Measurements from ENCODE around the gene SFRP4.

SFRP4 gene

GRCh38 chr7:37924491-37925041, 7.9 kb upstream of the SFRP4 start:
- DNase-seq (ENCODE audit: low read depth): no peak

DNA sequence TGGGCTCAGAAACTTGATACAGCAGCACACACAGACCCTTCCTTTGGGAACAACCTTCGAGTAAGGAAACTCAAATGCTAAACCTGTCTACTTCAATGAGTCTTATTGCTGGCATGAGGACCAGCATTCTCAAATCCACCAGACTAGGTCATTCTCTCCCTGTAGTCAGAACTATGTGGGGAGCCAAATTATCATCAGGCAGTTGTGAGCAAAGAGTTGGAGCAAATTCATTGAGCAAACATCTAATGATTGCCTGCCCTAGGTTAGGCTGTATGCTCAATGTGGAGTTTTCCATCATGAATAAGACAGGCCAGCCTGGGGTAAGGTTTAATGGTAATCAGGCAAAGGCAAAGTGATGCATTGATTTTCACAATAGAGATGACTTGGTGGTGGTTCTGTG, 7.4 kb upstream of the SFRP4 start:
- DNase-seq (ENCODE audit: low read depth): no peak

DNA sequence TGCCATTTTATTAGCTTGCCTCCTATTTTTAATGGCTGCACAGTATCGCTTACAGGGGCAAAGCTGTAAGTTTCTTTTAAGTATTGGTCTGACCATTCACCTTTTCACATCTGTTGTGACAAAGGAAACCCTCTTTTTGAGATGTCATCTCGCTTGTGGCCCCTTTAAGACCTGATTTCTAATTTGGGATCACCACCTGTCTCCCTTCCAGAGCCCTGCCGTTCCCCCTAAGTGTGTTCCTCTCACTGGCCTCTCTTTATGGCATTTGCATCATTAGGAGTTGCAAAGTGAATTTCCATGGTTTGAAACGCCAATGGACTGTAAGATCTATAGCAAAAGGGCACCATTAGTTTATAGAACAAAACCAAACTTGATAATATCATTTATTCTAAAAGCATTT, 5.3 kb upstream of the SFRP4 start:
- no peak for DNase-seq (ENCODE audit: low read depth)

DNA sequence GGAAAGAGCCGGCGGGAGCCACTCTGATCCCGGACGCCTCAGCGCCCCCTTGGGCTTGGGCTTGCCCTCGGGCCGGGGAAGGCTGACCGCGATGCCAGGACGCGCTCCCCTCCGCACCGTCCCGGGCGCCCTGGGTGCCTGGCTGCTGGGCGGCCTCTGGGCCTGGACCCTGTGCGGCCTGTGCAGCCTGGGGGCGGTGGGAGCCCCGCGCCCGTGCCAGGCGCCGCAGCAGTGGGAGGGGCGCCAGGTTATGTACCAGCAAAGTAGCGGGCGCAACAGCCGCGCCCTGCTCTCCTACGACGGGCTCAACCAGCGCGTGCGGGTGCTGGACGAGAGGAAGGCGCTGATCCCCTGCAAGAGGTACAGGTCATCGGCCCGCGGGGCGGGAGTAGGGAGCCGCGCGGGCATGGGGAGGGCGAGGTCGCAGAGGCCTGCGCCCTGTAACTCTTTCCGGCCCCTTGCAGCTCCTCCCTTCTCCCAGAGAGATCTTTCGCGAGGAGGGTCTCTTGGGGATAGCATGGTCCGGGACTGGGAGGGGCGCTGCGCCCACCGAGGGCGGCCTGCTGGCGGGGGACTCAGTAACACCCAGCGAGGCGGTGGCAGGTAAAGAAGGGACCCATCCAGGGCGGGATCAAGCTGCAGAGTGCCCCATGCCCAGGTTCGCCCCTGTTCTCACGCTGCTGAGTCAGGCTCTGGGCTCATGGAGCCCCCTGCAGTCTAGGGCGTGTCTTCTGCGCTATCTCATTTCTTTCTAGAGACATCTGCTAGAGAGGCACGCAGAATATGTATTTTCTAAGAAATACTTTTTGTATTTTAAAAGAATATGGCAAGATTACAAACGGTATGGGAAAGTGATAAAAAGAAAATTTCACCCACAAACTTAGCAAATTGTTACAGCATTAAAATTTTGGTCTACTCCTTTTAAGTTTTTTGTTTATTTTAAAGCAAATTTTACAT, 4.5 kb upstream of the SFRP4 start:
- DNase-seq (ENCODE audit: low read depth): no peak

- DNase-seq (ENCODE audit: low read depth): no peak
These were observed 3.8 kb upstream of the SFRP4 start, which contains the start of gene EPDR1 for GRCh38 chr7:37920305-37920848. Gene EPDR1, plus strand, starts transcription at chr7:37920640. Its CDS starts 300 bp downstream, at chr7:37920940.

DNA sequence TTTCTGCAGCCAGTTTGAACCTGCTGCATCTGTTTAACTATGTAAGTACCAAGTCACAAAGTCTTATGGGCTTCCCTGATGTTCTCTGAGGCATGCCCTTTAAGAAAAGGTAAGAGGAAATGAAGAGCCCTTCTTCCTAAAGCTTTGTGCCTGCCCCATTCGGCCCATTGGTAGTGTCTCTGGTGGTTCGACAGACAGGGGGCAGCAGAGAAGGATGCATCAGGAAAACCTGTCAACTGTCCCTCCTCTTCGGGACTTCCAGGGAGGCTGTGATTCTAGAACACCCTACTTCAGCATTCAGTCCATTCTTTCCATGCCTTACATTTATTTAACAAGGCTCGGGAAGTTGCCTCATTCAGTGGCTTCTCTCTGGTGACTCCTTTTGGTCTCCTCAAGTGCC, 1.9 kb upstream of the SFRP4 start:
- no peak for DNase-seq (ENCODE audit: low read depth)

DNA sequence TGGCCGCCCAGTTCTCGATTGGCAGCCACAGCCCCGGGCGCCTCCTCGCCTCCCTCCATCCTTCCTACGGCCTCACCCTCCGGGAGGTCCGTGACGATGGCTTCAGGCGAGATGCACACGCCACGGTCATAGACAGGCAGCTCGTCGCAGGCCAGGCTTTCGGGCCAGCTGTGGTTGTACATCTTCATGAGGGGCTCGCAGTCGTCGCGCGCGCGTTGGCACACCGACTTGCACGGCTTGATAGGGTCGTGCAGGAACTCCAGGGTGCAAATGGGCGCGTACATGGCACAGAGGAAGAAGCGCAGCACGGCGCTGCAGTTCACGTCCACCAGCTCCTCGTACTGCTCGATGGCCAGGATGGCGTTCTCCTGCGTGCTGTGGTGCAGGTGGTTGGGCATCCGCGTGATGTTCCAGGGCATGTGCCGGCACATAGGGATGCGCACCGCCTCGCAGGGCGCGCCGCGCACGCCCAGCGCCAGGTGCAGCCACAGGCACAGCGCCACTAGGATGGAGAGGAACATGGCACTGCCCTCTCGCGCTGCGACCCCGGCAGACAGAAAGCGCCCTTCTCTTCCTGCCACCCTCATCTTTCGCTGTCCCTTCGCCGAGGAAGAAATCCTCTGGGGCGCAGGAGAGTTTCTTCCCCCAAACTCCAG, 472 bp downstream of the SFRP4 start:
- no peak for DNase-seq (ENCODE audit: low read depth)

- no peak for DNase-seq (ENCODE audit: low read depth)
These were observed 1.2 kb downstream of the SFRP4 start for GRCh38 chr7:37915438-37915837.

- no peak for DNase-seq (ENCODE audit: low read depth)
These were observed 3.9 kb downstream of the SFRP4 start for GRCh38 chr7:37912756-37913155.

DNA sequence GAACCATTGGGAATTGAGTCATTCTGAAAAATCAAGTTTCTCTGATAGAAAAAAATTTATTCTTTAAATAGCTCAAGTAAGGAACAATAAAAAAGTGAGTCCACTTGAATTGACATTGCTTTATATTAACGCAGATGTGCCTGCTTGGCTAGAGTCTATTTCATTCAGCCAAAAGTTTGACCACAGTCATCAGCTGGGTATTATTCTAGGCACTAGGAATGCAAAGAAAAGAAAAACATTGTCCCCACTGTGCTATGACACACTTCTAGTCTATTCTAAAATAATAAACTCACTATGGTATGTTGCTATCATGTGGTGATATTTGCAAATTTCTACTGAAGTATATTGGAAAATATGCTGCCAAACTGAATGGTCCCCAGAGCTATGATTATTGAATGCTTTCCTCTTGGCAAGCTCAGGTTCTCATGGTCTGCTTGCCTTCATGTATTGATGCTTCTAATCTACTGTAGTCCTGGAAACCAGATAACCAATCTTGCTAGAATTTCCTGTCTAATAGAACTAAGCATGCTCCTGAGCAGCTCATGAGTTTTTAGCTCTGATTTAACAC, 8.3 kb downstream of the SFRP4 start:
- peak; percentile 80 for DNase-seq (ENCODE audit: low read depth)

GRCh38 chr7:37901890-37902524, 14.6 kb downstream of the SFRP4 start:
- peak; percentile 50 for DNase-seq (ENCODE audit: low read depth)

GRCh38 chr7:37901236-37901827, 15.3 kb downstream of the SFRP4 start:
- DNase-seq (ENCODE audit: low read depth): no peak

DNA sequence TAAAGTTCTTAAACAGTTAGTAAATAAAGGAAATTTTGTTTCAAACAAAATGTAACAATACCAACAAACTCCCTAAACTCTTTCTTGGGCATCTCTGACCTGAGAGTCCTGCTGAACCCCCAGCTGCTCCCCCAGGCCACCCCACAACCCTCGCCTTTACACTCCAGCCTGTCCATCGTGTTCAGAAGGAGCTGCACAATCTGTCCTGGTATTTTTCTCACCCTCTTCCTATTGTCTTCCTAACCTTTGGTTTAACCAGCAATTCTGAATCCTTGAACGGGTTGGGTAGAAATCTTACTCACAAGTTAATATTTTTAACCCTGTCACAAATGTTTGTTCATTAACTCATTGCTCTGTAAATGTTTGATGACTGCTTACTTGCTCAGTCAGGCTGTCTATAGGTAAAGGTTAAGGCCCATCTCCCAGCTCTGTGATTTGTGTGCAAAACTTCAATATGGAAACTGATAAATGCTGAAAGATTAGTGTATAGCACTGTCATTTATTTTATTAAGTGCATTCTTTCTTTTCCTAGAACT, 16.8 kb downstream of the SFRP4 start:
- no peak for DNase-seq (ENCODE audit: low read depth)

GRCh38 chr7:37894671-37895070, 21.9 kb downstream of the SFRP4 start:
- DNase-seq (ENCODE audit: low read depth): no peak

DNA sequence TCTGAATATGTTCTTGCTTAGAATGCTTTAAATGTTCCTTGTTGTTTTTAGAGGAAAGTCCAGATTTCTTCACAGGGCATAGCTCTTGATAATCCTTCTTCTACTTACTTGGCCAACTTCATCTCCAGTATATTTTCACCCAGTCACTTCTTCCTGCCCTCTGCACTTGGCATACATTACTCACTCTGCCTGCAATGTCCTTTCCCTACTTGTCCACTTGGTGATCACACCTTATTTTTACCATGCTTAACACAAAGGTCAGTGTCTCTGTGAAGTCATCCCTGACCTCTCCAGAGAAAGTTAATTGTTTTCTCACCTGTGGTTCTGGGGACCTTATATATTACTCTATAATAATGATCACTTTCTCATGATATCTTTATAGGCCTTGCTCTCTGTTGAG, 23.3 kb downstream of the SFRP4 start:
- DNase-seq (ENCODE audit: low read depth): no peak

DNA sequence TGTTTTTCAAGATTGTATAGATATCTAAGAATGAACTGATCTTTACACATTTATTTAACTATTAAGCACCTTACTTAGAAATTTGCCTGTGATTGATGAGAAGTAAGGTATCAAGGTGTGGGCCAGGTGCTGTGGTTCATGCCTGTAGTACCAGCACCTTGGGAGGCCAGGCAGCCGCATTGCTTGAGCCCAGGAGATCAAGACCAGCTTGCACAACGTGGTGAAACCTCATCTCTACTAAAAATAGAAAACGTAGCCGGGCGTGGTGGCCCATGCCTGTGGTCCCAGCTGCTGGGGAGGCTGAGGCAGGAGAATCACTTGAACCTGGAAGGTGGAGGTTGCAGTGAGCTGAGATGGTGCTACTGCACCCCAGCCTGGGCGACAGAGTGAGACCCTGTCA, 34.5 kb downstream of the SFRP4 start:
- DNase-seq (ENCODE audit: low read depth): no peak
